ENCODE results near the gene PLEKHA5.

PLEKHA5 gene

GRCh38 chr12:19150273-19150900, 20.9 kb downstream of the PLEKHA5 start:
- Histone ChIP-seq H3K4me3 (ENCODE audit: low read depth, low read length) (no peak overlapping the region), H3K4me1 (ENCODE audit: control insufficient read depth, insufficient read depth, low read length) (peaks cover 12% of the 10 kb centered on the region), H3K27ac (ENCODE audit: low read depth, low read length) (no peak overlapping the region), H3K9me3 (ENCODE audit: control insufficient read depth, insufficient read depth, low read length) (no peaks in the 10 kb centered on the region), H3K36me3 (ENCODE audit: control insufficient read depth, insufficient read depth, low read length) (peaks cover 43% of the 10 kb centered on the region), H3K9ac (ENCODE audit: low read depth, low read length) (no peak overlapping the region), H3K27me3 (ENCODE audit: control insufficient read depth, insufficient read depth, low read length) (no peaks in the 10 kb centered on the region)

- Histone ChIP-seq H3K4me3 (ENCODE audit: low read depth, low read length) (no peak overlapping the region), H3K27ac (ENCODE audit: low read depth, low read length) (no peak overlapping the region), H3K9me3 (ENCODE audit: control insufficient read depth, insufficient read depth, low read length) (no peaks in the 10 kb centered on the region), H3K36me3 (ENCODE audit: control insufficient read depth, insufficient read depth, low read length) (peaks cover 34% of the 10 kb centered on the region), H3K9ac (ENCODE audit: low read depth, low read length) (no peak overlapping the region), H3K4me1 (ENCODE audit: control insufficient read depth, insufficient read depth, low read length) (peaks cover 15% of the 10 kb centered on the region), H3K27me3 (ENCODE audit: control insufficient read depth, insufficient read depth, low read length) (no peaks in the 10 kb centered on the region)
These were observed 21.8 kb downstream of the PLEKHA5 start for GRCh38 chr12:19151298-19151697.

- Histone ChIP-seq H3K36me3 (ENCODE audit: control insufficient read depth, insufficient read depth, low read length) (peaks cover 26% of the 10 kb centered on the region), H3K4me3 (ENCODE audit: low read depth, low read length) (no peak overlapping the region), H3K27me3 (ENCODE audit: control insufficient read depth, insufficient read depth, low read length) (no peaks in the 10 kb centered on the region)
These were observed 23.9 kb downstream of the PLEKHA5 start for GRCh38 chr12:19153396-19153795.

GRCh38 chr12:19154686-19155085, 25.2 kb downstream of the PLEKHA5 start:
- H3K4me3 ChIP-seq (ENCODE audit: low read depth, low read length) = no peak overlapping the region
- no peaks in the 10 kb centered on the region for H3K9me3 ChIP-seq (ENCODE audit: control insufficient read depth, insufficient read depth, low read length)
- no peak overlapping the region for H3K9ac ChIP-seq (ENCODE audit: low read depth, low read length)
- peaks cover 20% of the 10 kb centered on the region for H3K36me3 ChIP-seq (ENCODE audit: control insufficient read depth, insufficient read depth, low read length)
- no peaks in the 10 kb centered on the region for H3K27me3 ChIP-seq (ENCODE audit: control insufficient read depth, insufficient read depth, low read length)
- peaks cover 20% of the 10 kb centered on the region for H3K4me1 ChIP-seq (ENCODE audit: control insufficient read depth, insufficient read depth, low read length)
- H3K27ac ChIP-seq (ENCODE audit: low read depth, low read length) = no peak overlapping the region

More at GRCh38 chr12:19153396-19153795, 23.9 kb downstream of the PLEKHA5 start:
- Histone ChIP-seq H3K27ac (ENCODE audit: low read depth, low read length) (no peak overlapping the region), H3K4me1 (ENCODE audit: control insufficient read depth, insufficient read depth, low read length) (peaks cover 15% of the 10 kb centered on the region), H3K9ac (ENCODE audit: low read depth, low read length) (no peak overlapping the region), H3K9me3 (ENCODE audit: control insufficient read depth, insufficient read depth, low read length) (no peaks in the 10 kb centered on the region)

- Histone ChIP-seq H3K27me3 (ENCODE audit: control insufficient read depth, insufficient read depth, low read length) (no peaks in the 10 kb centered on the region), H3K4me3 (ENCODE audit: low read depth, low read length) (no peak overlapping the region), H3K4me1 (ENCODE audit: control insufficient read depth, insufficient read depth, low read length) (peaks cover 20% of the 10 kb centered on the region), H3K9me3 (ENCODE audit: control insufficient read depth, insufficient read depth, low read length) (no peaks in the 10 kb centered on the region), H3K36me3 (ENCODE audit: control insufficient read depth, insufficient read depth, low read length) (peaks cover 11% of the 10 kb centered on the region), H3K9ac (ENCODE audit: low read depth, low read length) (no peak overlapping the region), H3K27ac (ENCODE audit: low read depth, low read length) (no peak overlapping the region)
These were observed 26.6 kb downstream of the PLEKHA5 start for GRCh38 chr12:19155981-19156734.

- Histone ChIP-seq H3K36me3 (ENCODE audit: control insufficient read depth, insufficient read depth, low read length) (peaks cover 7% of the 10 kb centered on the region; the same call in 1 of the 2 replicates), H3K4me1 (ENCODE audit: control insufficient read depth, insufficient read depth, low read length) (peaks cover 20% of the 10 kb centered on the region), H3K4me3 (ENCODE audit: low read depth, low read length) (no peak overlapping the region), H3K27me3 (ENCODE audit: control insufficient read depth, insufficient read depth, low read length) (no peaks in the 10 kb centered on the region), H3K9ac (ENCODE audit: low read depth, low read length) (no peak overlapping the region), H3K9me3 (ENCODE audit: control insufficient read depth, insufficient read depth, low read length) (no peaks in the 10 kb centered on the region), H3K27ac (ENCODE audit: low read depth, low read length) (no peak overlapping the region)
These were observed 29.4 kb downstream of the PLEKHA5 start for GRCh38 chr12:19158923-19159322.

- Histone ChIP-seq H3K27ac (ENCODE audit: low read depth, low read length) (no peak overlapping the region), H3K4me3 (ENCODE audit: low read depth, low read length) (no peak overlapping the region), H3K9ac (ENCODE audit: low read depth, low read length) (no peak overlapping the region), H3K36me3 (ENCODE audit: control insufficient read depth, insufficient read depth, low read length) (peaks cover 7% of the 10 kb centered on the region; the same call in 1 of the 2 replicates), H3K27me3 (ENCODE audit: control insufficient read depth, insufficient read depth, low read length) (no peaks in the 10 kb centered on the region), H3K4me1 (ENCODE audit: control insufficient read depth, insufficient read depth, low read length) (peaks cover 24% of the 10 kb centered on the region), H3K9me3 (ENCODE audit: control insufficient read depth, insufficient read depth, low read length) (no peaks in the 10 kb centered on the region)
These were observed 31.7 kb downstream of the PLEKHA5 start for GRCh38 chr12:19161216-19161615.

GRCh38 chr12:19165451-19165850, 35.9 kb downstream of the PLEKHA5 start:
- H3K4me3 ChIP-seq (ENCODE audit: low read depth, low read length) = no peak overlapping the region

GRCh38 chr12:19166387-19166786, 36.9 kb downstream of the PLEKHA5 start:
- H3K4me3 ChIP-seq (ENCODE audit: low read depth, low read length) = no peak overlapping the region
- H3K27ac ChIP-seq (ENCODE audit: low read depth, low read length) = no peak overlapping the region
- H3K9me3 ChIP-seq (ENCODE audit: control insufficient read depth, insufficient read depth, low read length) = no peaks in the 10 kb centered on the region
- no peaks in the 10 kb centered on the region for H3K27me3 ChIP-seq (ENCODE audit: control insufficient read depth, insufficient read depth, low read length)
- H3K9ac ChIP-seq (ENCODE audit: low read depth, low read length) = no peak overlapping the region
- H3K4me1 ChIP-seq (ENCODE audit: control insufficient read depth, insufficient read depth, low read length) = peaks cover 51% of the 10 kb centered on the region
- H3K36me3 ChIP-seq (ENCODE audit: control insufficient read depth, insufficient read depth, low read length) = no peaks in the 10 kb centered on the region

More at GRCh38 chr12:19165451-19165850, 35.9 kb downstream of the PLEKHA5 start:
- Histone ChIP-seq H3K9me3 (ENCODE audit: control insufficient read depth, insufficient read depth, low read length) (no peaks in the 10 kb centered on the region), H3K4me1 (ENCODE audit: control insufficient read depth, insufficient read depth, low read length) (peaks cover 43% of the 10 kb centered on the region), H3K27ac (ENCODE audit: low read depth, low read length) (no peak overlapping the region), H3K36me3 (ENCODE audit: control insufficient read depth, insufficient read depth, low read length) (no peaks in the 10 kb centered on the region), H3K27me3 (ENCODE audit: control insufficient read depth, insufficient read depth, low read length) (no peaks in the 10 kb centered on the region), H3K9ac (ENCODE audit: low read depth, low read length) (no peak overlapping the region)

- no peaks in the 10 kb centered on the region for H3K27me3 ChIP-seq (ENCODE audit: control insufficient read depth, insufficient read depth, low read length)
- no peak overlapping the region for H3K4me3 ChIP-seq (ENCODE audit: low read depth, low read length)
- no peak overlapping the region for H3K27ac ChIP-seq (ENCODE audit: low read depth, low read length)
- peaks cover 51% of the 10 kb centered on the region for H3K4me1 ChIP-seq (ENCODE audit: control insufficient read depth, insufficient read depth, low read length)
- no peak overlapping the region for H3K9ac ChIP-seq (ENCODE audit: low read depth, low read length)
- H3K9me3 ChIP-seq (ENCODE audit: control insufficient read depth, insufficient read depth, low read length) = no peaks in the 10 kb centered on the region
- H3K36me3 ChIP-seq (ENCODE audit: control insufficient read depth, insufficient read depth, low read length) = no peaks in the 10 kb centered on the region
These were observed 37.4 kb downstream of the PLEKHA5 start for GRCh38 chr12:19166956-19167355.

- H3K36me3 ChIP-seq (ENCODE audit: control insufficient read depth, insufficient read depth, low read length) = no peaks in the 10 kb centered on the region
- no peak overlapping the region for H3K27ac ChIP-seq (ENCODE audit: low read depth, low read length)
- H3K9ac ChIP-seq (ENCODE audit: low read depth, low read length) = no peak overlapping the region
- peaks cover 51% of the 10 kb centered on the region for H3K4me1 ChIP-seq (ENCODE audit: control insufficient read depth, insufficient read depth, low read length)
- no peaks in the 10 kb centered on the region for H3K9me3 ChIP-seq (ENCODE audit: control insufficient read depth, insufficient read depth, low read length)
- H3K4me3 ChIP-seq (ENCODE audit: low read depth, low read length) = no peak overlapping the region
- no peaks in the 10 kb centered on the region for H3K27me3 ChIP-seq (ENCODE audit: control insufficient read depth, insufficient read depth, low read length)
These were observed 38.2 kb downstream of the PLEKHA5 start for GRCh38 chr12:19167708-19168107.

Measured in HUES48 (cell line).